NCI-H146 treated with DMSO at 0.1 percent for 48 hours (cell line): ENCODE data around the gene RASA3.

Experiments used
- DNase-seq: peaks from one replicate; lab custom pipeline; 2025; ENCODE audit not compliant: unreplicated experiment; lab: John Stamatoyannopoulos, UW

Gene RASA3

GRCh38 chr13:114071991-114072390 lies 60.4 kb downstream of the RASA3 start:
- no peak for DNase-seq

DNA sequence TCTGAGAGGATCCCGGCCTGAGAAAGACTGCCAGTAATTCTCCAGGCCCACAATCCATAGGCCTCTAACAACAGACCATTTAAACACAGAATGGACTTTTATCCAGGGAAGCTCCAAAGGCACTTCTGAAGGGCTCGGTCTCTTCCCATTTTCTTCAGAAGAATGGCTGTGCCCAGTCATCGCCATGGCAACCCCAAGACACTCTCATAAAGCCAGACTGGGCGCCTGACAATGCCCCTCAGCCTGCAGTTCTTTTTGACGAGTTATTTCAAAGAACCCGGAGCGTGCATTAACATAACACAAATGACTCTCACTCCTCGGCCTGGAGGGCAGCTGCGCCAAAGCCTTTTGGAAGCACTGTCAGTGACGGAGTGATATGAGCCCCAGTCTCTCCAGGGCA lies 61.0 kb downstream of the RASA3 start:
- no peak for DNase-seq

DNA sequence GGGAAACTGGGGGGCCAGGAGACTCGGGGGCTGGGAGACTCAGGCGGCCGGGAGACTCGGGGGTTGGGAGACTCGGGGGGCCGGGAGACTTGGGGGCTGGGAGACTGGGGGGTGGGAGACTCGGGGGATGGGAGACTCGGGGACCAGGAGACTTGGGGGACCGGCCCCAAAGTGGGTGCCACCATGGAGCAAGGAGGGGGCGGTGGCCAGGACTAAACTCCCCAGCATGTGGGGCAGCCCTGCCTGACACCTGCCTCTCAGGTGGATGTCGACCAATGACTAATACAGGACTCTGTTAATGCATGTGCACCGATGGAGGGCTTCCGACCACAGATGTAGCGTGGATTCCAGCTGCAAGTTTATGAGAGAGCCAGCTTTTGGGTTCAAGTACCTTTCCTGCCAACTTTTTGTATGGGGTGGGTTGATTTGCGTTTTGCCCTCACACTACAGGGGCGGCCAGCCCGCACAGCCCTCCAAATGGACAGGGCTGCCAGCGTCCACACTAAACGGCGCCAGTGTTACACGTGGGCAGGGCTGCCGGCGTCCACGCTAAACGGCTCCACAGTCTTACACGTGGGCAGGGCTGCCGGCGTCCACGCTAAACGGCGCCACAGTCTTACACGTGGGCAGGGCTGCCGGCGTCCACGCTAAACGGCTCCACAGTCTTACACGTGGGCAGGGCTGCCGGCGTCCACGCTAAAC lies 62.2 kb downstream of the RASA3 start:
- DNase-seq, result no peak

DNA sequence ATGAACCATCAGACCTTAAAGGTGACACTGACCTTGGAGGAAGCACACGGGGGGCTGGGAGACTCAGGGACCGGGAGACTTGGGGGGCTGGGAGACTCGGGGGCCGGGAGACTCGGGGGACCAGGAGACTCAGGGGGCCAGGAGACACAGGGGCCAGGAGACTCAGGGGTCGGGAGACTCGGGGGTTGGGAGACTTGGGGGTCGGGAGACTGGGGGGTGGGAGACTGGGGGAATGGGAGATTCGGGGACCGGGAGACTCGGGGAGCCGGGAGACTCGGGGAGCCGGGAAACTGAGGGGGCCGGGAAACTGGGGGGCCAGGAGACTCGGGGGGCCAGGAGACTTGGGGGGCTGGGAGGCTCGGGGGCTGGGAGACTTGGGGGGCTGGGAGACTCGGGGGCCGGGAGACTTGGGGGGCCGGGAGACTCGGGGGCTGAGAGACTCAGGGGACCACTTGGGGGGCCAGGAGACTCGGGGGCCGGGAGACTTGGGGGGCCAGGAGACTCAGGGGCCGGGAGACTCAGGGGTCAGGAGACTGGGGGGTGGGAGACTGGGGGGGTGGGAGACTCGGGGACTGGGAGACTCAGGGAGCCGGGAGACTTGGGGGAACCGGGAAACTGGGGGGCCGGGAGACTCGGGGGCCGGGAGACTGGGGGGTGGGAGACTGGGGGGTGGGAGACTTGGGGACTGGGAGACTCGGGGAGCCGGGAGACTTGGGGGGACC lies 62.9 kb downstream of the RASA3 start:
- no peak for DNase-seq

DNA sequence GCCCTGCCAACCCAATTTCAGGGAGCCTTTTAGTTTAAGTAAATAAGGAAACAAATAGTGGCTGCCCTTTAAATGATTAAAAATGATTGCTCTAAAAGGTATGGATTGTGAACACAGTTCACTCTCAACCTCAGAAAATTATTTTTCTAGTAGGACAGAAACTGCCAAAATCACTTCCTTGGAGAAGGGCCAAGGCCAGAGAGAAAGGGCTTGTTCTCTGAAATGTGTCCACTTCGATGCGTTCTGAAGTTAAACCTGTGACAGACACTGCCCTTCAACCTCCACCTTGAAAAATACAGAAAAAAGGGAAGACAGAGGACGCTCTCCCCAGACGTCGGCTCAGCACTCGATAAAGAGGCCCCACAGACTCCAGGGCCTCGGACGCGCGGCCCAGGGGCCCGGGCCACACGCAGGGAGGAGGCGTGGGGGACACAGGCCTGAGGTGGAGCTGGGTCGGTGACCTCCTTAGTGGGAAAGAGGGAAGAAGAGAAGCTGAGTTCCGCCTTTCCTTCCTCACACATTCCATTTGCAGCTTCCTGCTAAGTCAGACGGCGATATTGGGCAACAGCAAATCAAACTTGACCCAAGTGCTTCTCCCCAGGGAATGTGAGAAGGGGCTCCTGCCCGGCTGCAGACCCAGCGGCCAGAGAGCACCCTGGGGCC lies 63.6 kb downstream of the RASA3 start:
- DNase-seq, result no peak

DNA sequence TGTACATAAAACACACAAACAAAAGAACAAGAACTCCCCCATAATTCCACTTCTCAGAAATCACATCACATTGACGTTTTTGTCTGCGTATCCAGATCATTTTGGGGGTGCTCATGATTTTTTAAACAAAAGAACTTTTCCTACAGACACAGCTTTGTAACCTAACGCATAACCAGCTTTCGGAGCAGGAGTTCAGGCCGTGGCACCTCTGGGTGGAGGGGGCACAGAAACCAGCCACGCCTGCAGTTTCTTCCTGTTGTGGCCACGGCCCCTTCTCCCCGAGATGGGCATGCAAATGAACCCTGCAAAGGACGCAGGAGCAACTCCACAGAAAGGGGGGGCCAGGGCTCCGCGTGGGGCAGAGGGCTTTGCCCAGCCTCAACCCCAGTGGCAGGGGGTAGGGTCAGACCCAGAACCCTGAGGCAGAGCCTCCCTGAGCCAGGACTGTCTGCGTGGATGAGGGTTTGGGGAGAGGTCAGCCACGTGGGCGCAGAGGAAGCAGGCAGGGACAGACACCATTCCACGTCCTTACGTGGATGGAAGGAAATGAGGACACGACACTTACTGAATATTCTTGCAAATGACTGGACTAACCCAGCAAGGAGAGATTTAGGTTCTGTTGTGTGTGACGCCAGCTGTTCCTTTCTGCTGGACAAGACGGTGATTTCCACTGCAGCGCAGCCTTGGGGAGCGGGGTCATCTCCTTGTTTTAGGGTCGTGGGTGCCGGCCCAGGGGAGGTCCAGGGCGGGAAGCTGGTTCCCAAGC lies 64.4 kb downstream of the RASA3 start:
- no peak for DNase-seq

GRCh38 chr13:114067381-114067885 lies 65.0 kb downstream of the RASA3 start:
- no peak for DNase-seq

DNA sequence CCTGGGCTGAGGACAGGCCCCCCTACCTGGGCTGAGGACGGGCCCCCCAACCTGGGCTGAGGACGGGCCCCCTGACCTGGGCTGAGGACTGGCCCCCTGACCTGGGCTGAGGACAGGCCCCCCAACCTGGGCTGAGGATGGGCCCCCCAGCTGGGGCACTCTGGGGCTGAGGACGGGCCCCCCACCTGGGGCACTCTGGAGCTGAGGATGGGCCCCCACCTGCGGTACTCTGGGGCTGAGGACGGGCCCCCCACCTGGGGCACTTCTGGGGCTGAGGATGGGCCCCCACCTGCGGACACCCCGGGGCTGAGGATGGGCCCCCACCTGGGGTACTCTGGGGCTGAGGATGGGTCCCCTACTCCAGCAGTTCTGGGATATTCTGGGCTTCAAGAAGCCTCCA lies 65.5 kb downstream of the RASA3 start:
- DNase-seq, result no peak

GRCh38 chr13:114065926-114066774 lies 66.3 kb downstream of the RASA3 start:
- DNase-seq, result no peak

GRCh38 chr13:114065141-114065925 lies 67.1 kb downstream of the RASA3 start:
- peak; percentile 17 for DNase-seq

- DNase-seq, result no peak
Measured at GRCh38 chr13:114064450-114065140, 67.8 kb downstream of the RASA3 start.

- DNase-seq, result no peak
Measured at GRCh38 chr13:114063545-114064449, 68.6 kb downstream of the RASA3 start.

DNA sequence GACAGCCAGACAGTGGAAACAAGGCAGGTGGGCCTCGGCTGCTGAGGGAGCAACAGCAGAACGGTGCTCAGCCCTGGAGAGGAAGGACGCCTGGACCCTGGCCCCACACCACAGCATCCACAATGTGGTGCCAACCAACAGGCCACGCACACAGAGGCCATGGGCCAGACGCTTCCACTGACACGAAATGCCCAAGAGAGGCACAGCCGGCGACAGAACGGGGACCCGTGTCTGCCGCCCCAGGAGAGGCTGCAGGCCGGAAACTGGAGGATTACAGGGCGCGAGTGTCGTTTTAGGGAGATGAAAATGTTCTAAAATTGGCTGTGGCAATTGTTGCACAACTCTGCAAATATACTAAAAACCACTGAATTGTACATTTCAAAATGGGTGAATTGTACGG lies 69.7 kb downstream of the RASA3 start:
- no peak for DNase-seq

- no peak for DNase-seq
Measured at GRCh38 chr13:114062341-114062740, 70.1 kb downstream of the RASA3 start.

DNA sequence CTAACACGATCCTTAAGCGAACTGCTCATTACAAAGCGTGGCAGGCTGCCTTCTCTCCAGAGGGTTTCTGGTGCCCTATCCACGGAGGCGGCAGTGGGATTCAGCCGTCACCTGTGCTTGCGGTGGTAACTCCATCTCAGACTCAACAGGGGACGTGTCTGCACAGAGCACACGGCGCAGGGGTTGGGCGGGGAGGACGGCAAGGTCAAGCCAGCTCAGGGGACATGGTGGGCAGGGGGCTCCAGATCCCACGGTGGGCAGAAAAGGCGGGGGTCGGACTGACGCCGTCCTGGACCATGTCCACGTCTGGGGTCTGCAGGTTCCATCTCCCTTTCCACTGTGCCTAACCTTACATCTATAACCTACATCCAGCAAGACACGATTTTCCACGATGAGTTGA lies 70.7 kb downstream of the RASA3 start:
- DNase-seq, result no peak

- DNase-seq, result no peak
Measured at GRCh38 chr13:114061047-114061446, 71.4 kb downstream of the RASA3 start.

DNA sequence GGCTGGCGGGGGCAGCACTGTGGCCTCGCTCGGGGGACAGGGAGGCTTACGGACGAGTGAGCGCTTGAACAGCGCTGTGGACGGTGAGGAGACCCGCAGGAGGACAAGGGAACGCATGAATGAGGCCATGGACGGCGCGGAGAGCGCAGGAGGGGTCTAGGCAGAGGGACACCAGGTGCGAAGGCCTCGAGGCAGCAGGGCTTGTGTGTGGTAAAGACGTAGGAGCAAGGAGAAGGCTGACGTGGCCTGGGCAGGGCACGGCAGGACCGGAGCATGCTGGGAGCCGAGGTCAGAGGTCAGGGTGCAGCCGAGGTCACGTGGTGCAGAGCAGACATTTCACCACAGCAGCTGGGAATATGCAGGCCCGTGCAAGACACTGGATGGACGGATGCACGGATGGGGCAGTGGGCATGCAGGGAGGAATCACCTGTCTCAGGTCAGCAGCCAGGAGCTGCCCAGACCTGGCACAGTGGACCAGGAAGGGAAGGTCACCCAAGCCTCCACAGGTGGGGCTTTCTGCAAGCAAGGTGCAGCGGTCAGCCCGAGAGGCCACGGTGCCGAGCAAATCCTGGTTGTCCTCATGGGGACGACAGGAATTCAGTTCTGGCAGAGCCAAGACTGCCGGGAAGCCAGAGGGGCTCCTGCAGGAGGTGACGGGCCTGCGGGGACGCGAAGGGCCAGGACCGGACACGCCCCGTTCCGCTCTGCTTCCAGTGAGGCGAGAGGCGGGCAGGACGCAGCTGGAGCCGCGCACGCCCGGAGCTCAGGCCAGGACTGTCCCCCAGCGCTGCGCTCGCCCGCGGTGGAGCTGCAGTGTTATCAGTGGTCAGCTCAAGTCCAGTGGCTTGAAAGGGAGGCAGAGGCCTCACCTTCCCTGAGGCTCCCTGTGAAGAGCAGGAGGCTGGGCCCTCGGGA lies 72.2 kb downstream of the RASA3 start:
- no peak for DNase-seq
